Fibroblast of villous mesenchyme (primary cell): Measurements from ENCODE around the gene USP30. TPM values are rescaled to one million over a fixed set of nuclear protein-coding genes. Genes with fewer than 3 reads are reported as not detected.
"Not testable (repeated sequence)": the region's sequence is repeated elsewhere in the genome, so short reads cannot be mapped to it uniquely, and the experiment has no call there.

ENCODE experiments used
- DNase-seq: peaks from one replicate; pipeline ENCODE4 v3.0.0-alpha.2; 2010; ENCODE audit warnings: low read depth
- H3K4me3 ChIP-seq: 2 replicates; pipeline ENCODE4 v1.5.1; 2011; ENCODE audit warnings: low read depth, mild to moderate bottlenecking, low read length
- CTCF ChIP-seq: IDR thresholded peaks from 2 replicates; pipeline ENCODE4 v1.5.1; 2012; ENCODE audit warnings: low read depth, mild to moderate bottlenecking, low read length; ENCODE audit not compliant: insufficient read depth
- total RNA-seq: library from RNA; depleted of rRNA; stranded (reverse); fragments of >200 nt; gene quantifications from 2 replicates; pipeline ENCODE4 v1.2.3, GENCODE V29; 2012

USP30 gene
- total RNA-seq, 1 donor, result 9.1 TPM

- no peak overlapping the region for H3K4me3 ChIP-seq
Measured at GRCh38 chr12:109033239-109034196, 18.9 kb upstream of the USP30 start.

GRCh38 chr12:109036975-109037374, 15.4 kb upstream of the USP30 start:
- no peak for TF ChIP-seq CTCF
- H3K4me3 ChIP-seq, result no peak overlapping the region
- DNase-seq, result no peak

More at GRCh38 chr12:109033239-109034196, 18.9 kb upstream of the USP30 start:
- DNase-seq, result no peak
- TF ChIP-seq CTCF, result no peak

- TF ChIP-seq CTCF, result no peak
- no peak overlapping the region for H3K4me3 ChIP-seq
- no peak for DNase-seq
Measured at GRCh38 chr12:109044241-109044640, 8.1 kb upstream of the USP30 start.

GRCh38 chr12:109047081-109047805, 5.1 kb upstream of the USP30 start:
- no peak for TF ChIP-seq CTCF
- H3K4me3 ChIP-seq, result no peak overlapping the region
- no peak for DNase-seq

GRCh38 chr12:109048706-109049105, 3.7 kb upstream of the USP30 start:
- DNase-seq, H3K4me3 ChIP-seq: not testable (repeated sequence)

- DNase-seq, H3K4me3 ChIP-seq: not testable (repeated sequence)
Measured at GRCh38 chr12:109049794-109050193, 2.6 kb upstream of the USP30 start.

- no peak for DNase-seq
- TF ChIP-seq CTCF, result no peak
- peak overlapping the region; percentile 97 for H3K4me3 ChIP-seq
Measured at GRCh38 chr12:109052097-109052413, 321 bp upstream of the USP30 start.
